HG03354 (cell line): Measurements from ENCODE around the gene NFATC2.
"Not testable (repeated sequence)": the region's sequence is repeated elsewhere in the genome, so short reads cannot be mapped to it uniquely, and the experiment has no call there.

ENCODE experiments used
- ATAC-seq: cut with Tn5 transposase; IDR thresholded peaks from one replicate; pipeline ENCODE4 v1.9.1; 2021; ENCODE audit warnings: mild to moderate bottlenecking; ENCODE audit not compliant: unreplicated experiment, poor library complexity, severe bottlenecking

The NFATC2 gene

DNA sequence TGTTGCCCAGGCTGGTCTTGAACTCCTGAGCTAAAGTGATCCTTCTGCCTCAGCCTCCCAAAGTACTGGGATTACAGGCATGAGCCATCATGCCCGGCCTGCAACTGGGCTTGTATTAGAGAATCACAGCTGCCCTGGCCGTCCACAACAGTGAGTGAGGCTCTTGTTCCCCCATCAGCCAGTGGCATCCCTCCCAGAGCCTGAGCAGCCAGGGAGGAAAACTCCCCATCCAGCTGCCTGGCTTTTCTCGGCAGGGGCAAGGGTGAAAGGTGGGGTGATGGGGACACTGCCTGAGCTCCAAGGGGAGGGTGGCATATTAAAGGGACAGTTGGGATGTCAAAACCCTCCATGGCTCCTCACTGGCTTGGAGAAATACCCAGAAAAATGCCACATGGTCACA is 185.6 kb downstream of the NFATC2 start:
- no peak for ATAC-seq

- no peak for ATAC-seq
Measured at GRCh38 chr20:51354769-51355319, 187.7 kb downstream of the NFATC2 start.

DNA sequence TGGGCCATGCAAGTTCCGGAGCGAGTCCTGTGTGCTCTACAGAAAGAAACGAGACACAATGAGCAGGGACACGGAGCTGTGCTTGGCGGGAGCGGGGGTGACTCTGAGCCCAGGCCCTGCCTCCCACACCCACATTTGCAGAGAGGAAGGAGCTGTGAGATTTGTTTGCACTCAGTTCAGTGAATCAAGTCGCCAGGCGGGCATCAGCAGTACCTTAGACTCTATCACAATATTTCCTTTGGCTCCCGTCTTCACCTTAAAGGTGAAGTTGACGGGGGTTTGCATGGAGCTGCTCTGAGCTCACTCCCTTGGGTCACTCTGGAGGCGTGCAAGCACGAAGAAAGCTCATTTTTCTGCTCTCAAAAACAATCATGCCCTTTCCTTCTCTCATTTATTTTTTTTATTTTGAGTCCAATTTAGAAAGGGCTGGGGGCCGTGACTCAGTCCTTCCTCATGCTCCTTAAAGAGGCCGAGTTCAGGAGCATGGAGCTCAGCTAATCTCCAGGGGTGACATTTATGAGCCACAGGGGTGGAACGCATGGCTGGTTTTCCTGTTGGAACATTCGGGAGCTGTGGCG is 188.2 kb downstream of the NFATC2 start:
- ATAC-seq: no peak

DNA sequence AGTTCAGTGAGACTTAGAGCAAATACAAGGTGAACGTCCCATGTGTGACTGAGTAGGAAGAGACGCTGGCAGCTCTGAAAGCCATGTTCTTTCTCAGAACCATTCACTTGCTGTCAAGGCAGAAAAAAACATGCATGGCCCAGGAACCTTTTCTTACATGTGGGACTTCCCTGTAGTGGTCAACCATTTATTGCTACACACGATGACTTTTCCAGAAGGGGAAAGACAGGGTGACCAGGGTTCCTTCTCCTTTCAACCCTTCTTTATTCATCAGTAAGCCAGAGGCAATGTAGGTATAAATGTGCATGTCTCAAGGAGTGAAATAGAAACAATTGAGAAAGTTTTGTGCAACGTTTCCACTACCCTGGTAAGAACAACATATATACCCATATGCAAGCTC is 189.0 kb downstream of the NFATC2 start:
- ATAC-seq: no peak

DNA sequence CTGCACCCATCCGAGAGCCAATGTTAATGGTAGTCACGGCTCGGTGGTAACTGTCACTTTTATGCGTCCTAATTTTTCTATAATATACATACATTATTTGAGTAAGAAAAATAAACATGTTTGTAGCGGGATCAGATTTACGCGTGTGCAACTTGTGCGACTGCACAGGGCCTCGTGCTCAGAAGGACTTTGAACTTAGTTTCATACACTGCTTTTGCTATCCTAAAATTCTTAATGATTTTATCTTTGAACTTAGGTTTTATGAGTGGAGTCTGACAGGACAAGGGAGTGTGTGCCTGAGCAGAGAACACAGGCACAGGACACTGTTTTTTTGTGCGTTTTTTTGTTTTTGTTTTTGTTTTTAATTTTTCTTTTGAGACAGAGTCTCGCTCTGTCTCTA is 189.7 kb downstream of the NFATC2 start:
- no peak for ATAC-seq

GRCh38 chr20:51350941-51351631 is 191.4 kb downstream of the NFATC2 start:
- ATAC-seq: no peak

DNA sequence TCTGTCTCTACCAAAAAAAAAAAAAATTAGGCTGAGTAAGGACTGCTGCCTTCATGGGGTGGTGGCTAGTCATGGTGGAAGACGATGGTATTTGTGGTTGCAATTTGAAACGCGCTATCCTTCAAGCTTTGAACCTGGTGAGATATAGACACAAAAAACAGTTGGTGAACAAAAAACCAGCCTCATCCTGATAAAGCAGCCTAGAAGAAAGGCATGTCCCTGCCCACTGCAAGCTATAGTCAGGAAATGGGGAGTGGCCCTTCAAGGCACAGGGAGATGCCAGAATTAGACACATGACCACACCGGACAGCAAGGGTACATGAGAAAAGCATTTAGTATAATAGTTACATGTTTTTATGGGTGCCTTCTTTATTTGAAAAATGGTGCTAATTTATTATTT is 193.6 kb downstream of the NFATC2 start:
- ATAC-seq: no peak

- ATAC-seq: no peak
Measured at GRCh38 chr20:51347831-51348230, 194.7 kb downstream of the NFATC2 start.

- ATAC-seq: no peak
Measured at GRCh38 chr20:51346686-51347485, 195.6 kb downstream of the NFATC2 start.

- ATAC-seq: no peak
Measured at GRCh38 chr20:51345601-51346101, 196.9 kb downstream of the NFATC2 start.

DNA sequence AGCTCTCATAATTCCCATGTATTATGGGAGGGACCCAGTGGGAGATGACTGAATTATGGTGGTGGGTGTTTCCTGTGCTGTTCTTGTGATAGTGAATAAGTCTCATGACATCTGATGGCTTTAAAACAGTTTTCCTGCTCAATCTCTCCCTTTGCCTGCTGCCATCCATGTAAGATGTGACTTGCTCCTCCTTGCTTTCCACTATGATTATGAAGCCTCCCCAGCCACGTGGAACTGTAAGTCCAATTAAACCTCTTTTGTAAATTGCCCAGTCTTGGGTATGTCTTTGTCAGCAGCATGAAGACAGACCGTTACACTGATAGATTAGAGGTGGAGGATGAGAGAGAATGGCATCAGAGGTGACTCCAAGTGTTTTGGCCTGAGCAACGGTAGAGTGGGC is 198.7 kb downstream of the NFATC2 start:
- not testable (repeated sequence) for ATAC-seq

GRCh38 chr20:51342510-51343236 is 199.8 kb downstream of the NFATC2 start:
- ATAC-seq: no peak

- ATAC-seq: no peak
Measured at GRCh38 chr20:51341581-51341980, 200.9 kb downstream of the NFATC2 start.

GRCh38 chr20:51340451-51340840 is 202.1 kb downstream of the NFATC2 start:
- no peak for ATAC-seq

DNA sequence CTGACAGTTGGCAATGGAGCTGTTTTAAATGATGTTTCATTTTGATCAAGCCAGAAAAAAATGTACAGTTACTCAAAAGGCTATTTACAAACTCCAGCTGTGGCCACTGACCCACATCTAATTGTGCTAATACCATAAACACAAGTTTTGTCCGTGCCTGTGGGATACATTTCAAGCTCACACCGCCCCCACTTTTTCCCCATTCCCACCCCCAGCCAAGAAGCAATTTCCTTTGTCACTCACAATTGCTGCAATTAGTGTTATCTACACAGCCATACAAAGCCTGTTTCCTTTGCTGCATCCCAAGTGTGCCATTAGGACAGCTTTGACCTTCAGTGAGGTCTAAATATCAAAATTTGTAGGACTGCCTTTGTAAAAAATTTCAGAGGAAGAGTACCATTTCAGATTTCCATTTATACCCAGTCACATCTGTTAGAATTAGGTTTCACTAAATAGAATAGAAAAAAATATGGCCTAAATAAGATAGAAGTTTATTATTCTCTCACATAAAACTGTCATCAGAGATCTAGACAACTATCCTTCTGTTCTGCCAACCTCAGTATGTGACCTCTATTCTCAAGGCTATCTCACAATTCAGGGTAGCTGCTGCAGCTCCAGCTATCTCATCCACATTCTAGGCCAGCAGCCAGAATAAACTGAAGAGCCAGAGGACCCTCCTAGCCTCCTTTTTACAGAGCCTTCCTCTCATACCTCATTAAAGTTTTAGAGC is 202.6 kb downstream of the NFATC2 start:
- no peak for ATAC-seq

DNA sequence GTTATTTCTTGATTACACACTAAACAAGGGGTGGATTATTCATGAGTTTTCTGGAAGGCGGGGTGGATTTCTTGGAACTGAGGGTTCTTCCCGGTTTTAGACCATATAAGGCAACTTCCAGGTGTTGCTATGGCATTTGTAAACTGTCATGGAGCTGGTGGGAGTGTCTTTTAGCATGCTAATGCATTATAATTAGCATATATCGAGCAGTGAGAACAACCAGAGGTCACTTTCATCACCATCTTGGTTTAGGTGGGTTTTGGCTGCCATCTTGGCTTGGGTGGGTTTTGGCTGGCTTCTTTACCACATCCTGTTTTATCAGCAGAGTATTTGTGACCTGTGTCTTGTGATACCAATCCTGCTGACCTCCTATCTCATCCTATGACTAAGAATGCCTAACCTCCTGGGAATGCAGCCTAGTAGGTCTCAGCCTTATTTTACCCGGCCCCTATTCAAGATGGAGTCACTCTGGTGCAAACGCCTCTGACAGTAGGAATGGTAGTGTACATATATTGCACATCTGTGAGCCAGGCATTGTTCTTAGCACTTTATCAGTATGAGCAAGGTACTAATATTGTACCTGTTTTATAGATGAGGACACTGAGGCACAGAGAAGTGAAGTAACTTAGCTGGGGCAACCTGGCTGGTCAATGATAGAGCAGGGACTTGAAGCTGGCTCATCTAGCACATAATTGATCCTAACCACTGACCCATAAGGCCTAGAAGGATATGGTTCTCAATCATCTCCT is 203.7 kb downstream of the NFATC2 start:
- no peak for ATAC-seq

GRCh38 chr20:51337126-51337805 is 205.3 kb downstream of the NFATC2 start:
- no peak for ATAC-seq
